Tibial artery (tissue), 4 donors: ENCODE results near the gene NPSR1.

Source experiments
- DNase-seq, 2 donors: peaks; one replicate each; pipeline ENCODE4 v3.0.0-alpha.2; 2019
- H3K27ac ChIP-seq, 2 donors: fragments of 200-600 bp; sonication (generic) in 1 of 2; 1 replicate in 1 of 2; 2 replicates in 1 of 2; pipeline ENCODE4 v1.5.1; 2018 to 2019; ENCODE audit warnings: mild to moderate bottlenecking in 1 of 2
- H3K27me3 ChIP-seq, 2 donors: fragments of 200-600 bp; sonication (generic) in 1 of 2; one replicate each; pipeline versions ENCODE4 v1.5.1 to v1.6.0; 2016 to 2019
- H3K36me3 ChIP-seq, 3 donors: fragments of 200-600 bp; sonication (generic) in 2 of 3; one replicate each; pipeline ENCODE4 v1.5.1; 2016 to 2019; ENCODE audit warnings: mild to moderate bottlenecking in 2 of 3
- H3K4me1 ChIP-seq, 4 donors: fragments of 200-600 bp; sonication (generic) in 2 of 4; 1 replicate in 3 of 4; 2 replicates in 1 of 4; pipeline ENCODE4 v1.5.1; 2016 to 2019
- H3K4me3 ChIP-seq, 2 donors: fragments of 200-600 bp; sonication (generic) in 1 of 2; 1 replicate in 1 of 2; 2 replicates in 1 of 2; pipeline ENCODE4 v1.5.1; 2018 to 2019; ENCODE audit warnings: mild to moderate bottlenecking in 2 of 2
- H3K9me3 ChIP-seq, 3 donors: fragments of 200-600 bp; sonication (generic) in 1 of 3; one replicate each; pipeline ENCODE4 v1.5.1; 2016 to 2019
- intact Hi-C: fragments of 100-400 bp; cut with DNase I; formaldehyde crosslinking; loops from one replicate; pipeline ENCODE4 v1.15.0; 2023; ENCODE audit warnings: low total_unique reads
- TF ChIP-seq, protein P1 (sequence below), 2 experiments: fragments of 200-600 bp in 1 of 2; fragments of 450-650 bp in 1 of 2; IDR thresholded peaks; one replicate each; pipeline ENCODE4 v1.5.1; 2017 to 2019; ENCODE audit warnings: antibody characterized with exemption in 2 of 2, mild to moderate bottlenecking in 1 of 2, moderate library complexity in 1 of 2

The NPSR1 gene

GRCh38 chr7:34756691-34757090, 98.7 kb downstream of the NPSR1 start:
- TF ChIP-seq, protein P1, sequence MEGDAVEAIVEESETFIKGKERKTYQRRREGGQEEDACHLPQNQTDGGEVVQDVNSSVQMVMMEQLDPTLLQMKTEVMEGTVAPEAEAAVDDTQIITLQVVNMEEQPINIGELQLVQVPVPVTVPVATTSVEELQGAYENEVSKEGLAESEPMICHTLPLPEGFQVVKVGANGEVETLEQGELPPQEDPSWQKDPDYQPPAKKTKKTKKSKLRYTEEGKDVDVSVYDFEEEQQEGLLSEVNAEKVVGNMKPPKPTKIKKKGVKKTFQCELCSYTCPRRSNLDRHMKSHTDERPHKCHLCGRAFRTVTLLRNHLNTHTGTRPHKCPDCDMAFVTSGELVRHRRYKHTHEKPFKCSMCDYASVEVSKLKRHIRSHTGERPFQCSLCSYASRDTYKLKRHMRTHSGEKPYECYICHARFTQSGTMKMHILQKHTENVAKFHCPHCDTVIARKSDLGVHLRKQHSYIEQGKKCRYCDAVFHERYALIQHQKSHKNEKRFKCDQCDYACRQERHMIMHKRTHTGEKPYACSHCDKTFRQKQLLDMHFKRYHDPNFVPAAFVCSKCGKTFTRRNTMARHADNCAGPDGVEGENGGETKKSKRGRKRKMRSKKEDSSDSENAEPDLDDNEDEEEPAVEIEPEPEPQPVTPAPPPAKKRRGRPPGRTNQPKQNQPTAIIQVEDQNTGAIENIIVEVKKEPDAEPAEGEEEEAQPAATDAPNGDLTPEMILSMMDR (IDR thresholded peaks at IDR 0.05), result no peak
- no peak overlapping the region for H3K4me3 ChIP-seq
- intact Hi-C loops, result no loop called here
- no peaks in the 10 kb centered on the region for H3K4me1 ChIP-seq
- no peaks in the 10 kb centered on the region for H3K27me3 ChIP-seq
- H3K27ac ChIP-seq, result no peak overlapping the region
- H3K36me3 ChIP-seq, result no peaks in the 10 kb centered on the region
- DNase-seq, result no peak
- no peaks in the 10 kb centered on the region for H3K9me3 ChIP-seq

GRCh38 chr7:34757570-34758110, 99.6 kb downstream of the NPSR1 start:
- intact Hi-C loops, result no loop called here
- Histone ChIP-seq H3K27ac (no peak overlapping the region), H3K27me3 (no peaks in the 10 kb centered on the region), H3K4me1 (no peaks in the 10 kb centered on the region), H3K36me3 (no peaks in the 10 kb centered on the region), H3K9me3 (no peaks in the 10 kb centered on the region), H3K4me3 (no peak overlapping the region)
- TF ChIP-seq, protein P1 (IDR thresholded peaks at IDR 0.05), result no peak
- no peak for DNase-seq

- H3K27ac ChIP-seq, result no peak overlapping the region
- no peaks in the 10 kb centered on the region for H3K4me1 ChIP-seq
- no peaks in the 10 kb centered on the region for H3K36me3 ChIP-seq
- no peak overlapping the region for H3K4me3 ChIP-seq
- no peak for DNase-seq
- intact Hi-C loops, result no loop called here
- no peaks in the 10 kb centered on the region for H3K27me3 ChIP-seq
- H3K9me3 ChIP-seq, result no peaks in the 10 kb centered on the region
- TF ChIP-seq, protein P1 (IDR thresholded peaks at IDR 0.05), result no peak
Measured at GRCh38 chr7:34758111-34758601, 100.1 kb downstream of the NPSR1 start.

GRCh38 chr7:34759477-34760125, 101.6 kb downstream of the NPSR1 start:
- Histone ChIP-seq H3K9me3 (no peaks in the 10 kb centered on the region), H3K27me3 (no peaks in the 10 kb centered on the region), H3K4me1 (no peaks in the 10 kb centered on the region), H3K36me3 (no peaks in the 10 kb centered on the region), H3K4me3 (no peak overlapping the region), H3K27ac (no peak overlapping the region)
- TF ChIP-seq, protein P1 (IDR thresholded peaks at IDR 0.05), result no peak
- no peak for DNase-seq
- intact Hi-C loops, result no loop called here

- no peaks in the 10 kb centered on the region for H3K27me3 ChIP-seq
- TF ChIP-seq, protein P1 (IDR thresholded peaks at IDR 0.05), result no peak
- H3K4me3 ChIP-seq, result no peak overlapping the region
- no peak for DNase-seq
- H3K4me1 ChIP-seq, result no peaks in the 10 kb centered on the region
- intact Hi-C loops, result no loop called here
- H3K27ac ChIP-seq, result no peak overlapping the region
- no peaks in the 10 kb centered on the region for H3K36me3 ChIP-seq
- H3K9me3 ChIP-seq, result no peaks in the 10 kb centered on the region
Measured at GRCh38 chr7:34760271-34760670, 102.3 kb downstream of the NPSR1 start.
